Nephron (organoid): ENCODE measurements around the gene BCAS3.

Source experiments
- H3K27ac Mint-ChIP-seq, 3 experiments: 2 replicates each; pipeline ENCODE4 v1.8.0; 2020; ENCODE audit warnings: mixed read lengths in 3 of 3, mild to moderate bottlenecking in 2 of 3, moderate library complexity in 1 of 3
- H3K27me3 Mint-ChIP-seq: 2 replicates; pipeline ENCODE4 v1.8.0; 2021; ENCODE audit warnings: low read depth, mild to moderate bottlenecking, moderate library complexity, mixed read lengths
- H3K36me3 Mint-ChIP-seq: 2 replicates; pipeline ENCODE4 v1.8.0; 2020; ENCODE audit warnings: low read depth, mixed read lengths
- H3K4me1 Mint-ChIP-seq: 2 replicates; pipeline ENCODE4 v1.8.0; 2020; ENCODE audit warnings: mixed read lengths
- H3K4me3 Mint-ChIP-seq, 3 experiments: 2 replicates each; pipeline ENCODE4 v1.8.0; 2020; ENCODE audit warnings: mild to moderate bottlenecking in 3 of 3, mixed read lengths in 3 of 3, moderate library complexity in 2 of 3
- H3K9me3 Mint-ChIP-seq: 2 replicates; pipeline ENCODE4 v1.8.0; 2020; ENCODE audit warnings: mixed read lengths
- TF ChIP-seq, protein P1 (sequence below), 3 experiments: fragments of 200-600 bp; sonication (generic); IDR thresholded peaks; one replicate each; pipeline ENCODE4 v1.5.0; 2021; ENCODE audit warnings: antibody characterized with exemption in 3 of 3; ENCODE audit not compliant: unreplicated experiment in 3 of 3

Gene BCAS3

DNA sequence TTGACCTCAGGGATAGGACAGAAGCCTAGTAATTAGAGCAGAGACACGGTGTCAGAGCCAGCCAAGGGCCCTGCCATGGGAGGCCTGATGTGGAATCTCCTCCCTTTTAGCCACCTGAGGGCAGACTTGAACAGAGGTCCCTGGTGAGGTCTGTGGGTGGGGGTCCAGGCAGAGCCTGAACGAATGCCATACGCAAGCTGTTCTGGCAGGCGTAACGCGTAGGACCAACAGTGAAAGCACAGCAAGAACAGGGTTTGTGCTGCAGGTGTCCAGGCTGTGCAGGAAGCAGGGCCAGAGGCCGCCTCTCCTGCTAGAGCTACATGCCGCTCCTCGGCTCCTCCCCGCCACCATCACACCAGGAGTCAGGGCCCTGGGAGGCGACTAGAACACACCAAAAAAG is 640.1 kb downstream of the BCAS3 start:
- H3K9me3 Mint-ChIP-seq, result no peaks in the 10 kb centered on the region
- H3K27me3 Mint-ChIP-seq, result peaks cover 3% of the 10 kb centered on the region
- no peaks in the 10 kb centered on the region for H3K36me3 Mint-ChIP-seq
- H3K4me1 Mint-ChIP-seq, result peaks cover 71% of the 10 kb centered on the region
- H3K27ac Mint-ChIP-seq, result peak overlapping the region; percentile 1 to 89 (median 82)
- H3K4me3 Mint-ChIP-seq, result no peak overlapping the region
- TF ChIP-seq, protein P1, sequence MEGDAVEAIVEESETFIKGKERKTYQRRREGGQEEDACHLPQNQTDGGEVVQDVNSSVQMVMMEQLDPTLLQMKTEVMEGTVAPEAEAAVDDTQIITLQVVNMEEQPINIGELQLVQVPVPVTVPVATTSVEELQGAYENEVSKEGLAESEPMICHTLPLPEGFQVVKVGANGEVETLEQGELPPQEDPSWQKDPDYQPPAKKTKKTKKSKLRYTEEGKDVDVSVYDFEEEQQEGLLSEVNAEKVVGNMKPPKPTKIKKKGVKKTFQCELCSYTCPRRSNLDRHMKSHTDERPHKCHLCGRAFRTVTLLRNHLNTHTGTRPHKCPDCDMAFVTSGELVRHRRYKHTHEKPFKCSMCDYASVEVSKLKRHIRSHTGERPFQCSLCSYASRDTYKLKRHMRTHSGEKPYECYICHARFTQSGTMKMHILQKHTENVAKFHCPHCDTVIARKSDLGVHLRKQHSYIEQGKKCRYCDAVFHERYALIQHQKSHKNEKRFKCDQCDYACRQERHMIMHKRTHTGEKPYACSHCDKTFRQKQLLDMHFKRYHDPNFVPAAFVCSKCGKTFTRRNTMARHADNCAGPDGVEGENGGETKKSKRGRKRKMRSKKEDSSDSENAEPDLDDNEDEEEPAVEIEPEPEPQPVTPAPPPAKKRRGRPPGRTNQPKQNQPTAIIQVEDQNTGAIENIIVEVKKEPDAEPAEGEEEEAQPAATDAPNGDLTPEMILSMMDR (IDR thresholded peaks at IDR 0.05; ENCODE audit: unreplicated experiment in 3 of 3), result no peak

DNA sequence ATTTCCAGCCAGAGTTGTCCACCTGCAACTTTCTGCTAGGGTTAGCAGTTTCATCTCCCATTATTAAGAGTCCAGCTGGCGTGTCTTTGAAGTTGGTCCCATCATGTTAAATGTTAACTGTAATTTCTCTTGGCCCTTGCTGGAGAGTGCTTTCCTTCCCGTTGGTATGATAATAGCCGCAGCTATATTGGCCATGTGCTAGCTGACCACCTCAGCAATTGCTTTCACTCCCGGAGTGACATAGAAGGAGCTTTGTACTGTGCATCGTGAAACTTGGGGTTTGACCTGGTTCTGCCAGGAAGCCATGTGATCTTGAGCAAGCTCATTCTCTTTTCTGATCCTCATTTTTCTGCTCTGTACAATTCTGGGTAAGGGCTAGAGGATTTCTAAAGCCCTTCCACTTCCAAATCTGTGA is 641.0 kb downstream of the BCAS3 start:
- H3K36me3 Mint-ChIP-seq, result no peaks in the 10 kb centered on the region
- H3K4me1 Mint-ChIP-seq, result peaks cover 71% of the 10 kb centered on the region
- TF ChIP-seq, protein P1 (IDR thresholded peaks at IDR 0.05; ENCODE audit: unreplicated experiment in 3 of 3), result no peak
- H3K4me3 Mint-ChIP-seq, result no peak overlapping the region
- H3K9me3 Mint-ChIP-seq, result no peaks in the 10 kb centered on the region
- peak overlapping the region; percentile 81 to 89 (median 82) for H3K27ac Mint-ChIP-seq
- peaks cover 3% of the 10 kb centered on the region for H3K27me3 Mint-ChIP-seq

DNA sequence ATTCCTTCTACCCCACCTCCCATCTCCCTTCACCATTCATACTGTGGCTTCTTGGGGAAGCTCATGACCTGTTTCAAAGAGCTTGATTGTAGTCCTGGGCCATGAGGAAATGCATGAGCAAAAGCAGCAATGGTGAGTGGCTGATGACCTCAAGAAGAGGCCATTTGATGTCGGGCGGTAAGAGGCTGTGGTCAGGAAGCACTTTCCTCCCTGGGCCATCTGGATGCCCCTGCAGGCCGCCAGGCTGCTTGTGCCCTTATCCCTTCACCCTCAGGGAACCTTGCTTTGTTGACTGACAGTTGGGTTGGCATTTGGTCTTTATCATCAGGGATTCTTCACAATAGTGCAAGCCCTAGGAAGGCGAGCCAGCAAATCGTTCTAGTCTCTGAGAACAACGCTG is 643.7 kb downstream of the BCAS3 start:
- Mint-ChIP-seq H3K27me3 (peaks cover 3% of the 10 kb centered on the region), H3K4me1 (peaks cover 79% of the 10 kb centered on the region), H3K27ac (peak overlapping the region; percentile 36 to 76 (median 47)), H3K36me3 (no peaks in the 10 kb centered on the region), H3K4me3 (no peak overlapping the region), H3K9me3 (no peaks in the 10 kb centered on the region)
- TF ChIP-seq, protein P1 (IDR thresholded peaks at IDR 0.05; ENCODE audit: unreplicated experiment in 3 of 3), result no peak

DNA sequence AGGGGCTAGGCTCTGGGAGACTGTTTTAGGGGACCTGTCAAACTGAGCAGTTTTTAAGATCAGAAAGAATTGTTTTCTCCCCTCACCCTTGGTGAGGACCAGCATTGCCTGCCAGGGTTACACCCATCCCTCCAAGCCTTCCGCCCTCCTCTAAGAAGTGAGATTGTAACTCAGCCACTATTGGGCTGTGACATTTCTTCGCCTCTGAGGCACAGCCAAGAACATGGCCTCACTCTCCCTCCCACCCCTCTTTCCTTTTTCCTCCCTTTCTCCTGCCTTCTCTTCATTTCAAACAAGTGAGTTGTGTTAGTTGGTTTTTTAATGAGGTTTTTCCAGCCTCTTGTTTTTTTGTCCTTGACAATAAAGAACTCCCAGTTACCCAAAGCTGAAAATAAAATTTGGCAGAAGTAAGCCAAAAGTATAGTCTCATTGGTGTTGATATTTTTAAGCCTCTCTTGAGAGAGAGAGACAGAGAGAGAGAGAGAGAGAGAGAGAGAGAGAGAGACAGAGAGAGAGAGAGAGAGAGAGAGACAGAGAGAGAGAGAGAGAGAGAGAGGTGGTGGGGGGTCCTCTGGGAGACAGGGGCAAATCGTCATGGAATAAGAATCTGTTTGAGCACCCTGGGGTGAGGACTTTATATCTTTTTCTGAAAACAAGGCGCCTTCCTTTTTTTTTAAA is 644.8 kb downstream of the BCAS3 start:
- TF ChIP-seq, protein P1 (IDR thresholded peaks at IDR 0.05; ENCODE audit: unreplicated experiment in 3 of 3), result no peak
- H3K27me3 Mint-ChIP-seq, result peaks cover 3% of the 10 kb centered on the region
- no peaks in the 10 kb centered on the region for H3K36me3 Mint-ChIP-seq
- no peaks in the 10 kb centered on the region for H3K9me3 Mint-ChIP-seq
- peak overlapping the region in 2 of 3 experiments; percentile 1 to 37 for H3K4me3 Mint-ChIP-seq
- H3K27ac Mint-ChIP-seq, result peak overlapping the region; percentile 86 to 97 (median 91)
- peaks cover 72% of the 10 kb centered on the region for H3K4me1 Mint-ChIP-seq

DNA sequence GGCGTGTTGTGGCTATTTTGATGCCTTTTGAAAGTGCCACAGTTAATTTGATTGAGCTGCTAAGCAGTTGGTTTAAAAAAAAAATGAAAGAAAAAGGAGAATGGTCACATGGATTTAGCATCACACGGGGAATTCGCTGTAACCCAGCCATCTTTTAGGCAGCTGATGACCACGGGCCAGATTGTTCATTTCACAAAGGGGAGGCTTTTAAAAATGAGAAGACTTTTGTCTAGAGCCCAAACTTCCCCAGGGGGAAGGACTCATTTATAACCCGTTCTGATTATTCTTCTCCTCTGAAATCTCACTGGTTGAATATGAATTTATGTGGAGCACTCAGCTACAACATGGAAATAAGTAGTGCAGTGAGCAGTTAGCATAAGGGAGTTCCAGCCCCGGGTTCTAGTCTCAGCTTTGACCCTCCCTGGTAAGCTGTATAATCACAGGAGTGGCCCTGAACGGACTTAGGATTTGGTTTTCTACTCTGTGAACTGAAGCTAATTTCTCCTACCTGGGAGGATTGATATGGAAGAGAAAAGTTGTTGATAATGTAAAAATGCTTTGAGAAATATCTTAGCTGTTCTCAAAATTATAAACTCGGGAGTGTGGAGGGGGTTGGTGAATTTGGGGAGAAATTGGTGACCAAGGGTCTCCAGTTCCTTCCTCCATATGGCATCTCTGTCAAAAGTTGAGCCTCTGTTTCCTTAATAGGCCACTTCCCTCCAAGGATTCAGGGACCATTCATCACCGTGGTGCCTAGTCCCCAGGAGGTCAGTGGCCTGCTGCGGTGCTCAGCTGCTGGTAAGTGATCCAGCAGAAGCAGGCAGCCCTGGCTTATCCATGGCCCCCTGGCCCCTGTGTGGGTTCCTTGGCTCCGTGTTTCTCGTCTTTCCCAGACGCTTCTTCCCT is 645.6 kb downstream of the BCAS3 start:
- Mint-ChIP-seq H3K36me3 (no peaks in the 10 kb centered on the region), H3K27me3 (peaks cover 3% of the 10 kb centered on the region), H3K27ac (peak overlapping the region; percentile 86 to 97 (median 91)), H3K4me1 (peaks cover 68% of the 10 kb centered on the region), H3K4me3 (peak overlapping the region; percentile 1 to 61 (median 7)), H3K9me3 (no peaks in the 10 kb centered on the region)
- TF ChIP-seq, protein P1 (IDR thresholded peaks at IDR 0.05; ENCODE audit: unreplicated experiment in 3 of 3), result no peak
